ENCODE results near the gene KLHL42. TPM values are rescaled to one million over a fixed set of nuclear protein-coding genes. Genes with fewer than 3 reads are reported as not detected.

Gene KLHL42
- total and polyA plus RNA-seq, 10 of the 15 experiments (the other 5 are each of a cell fraction or from before 2014, with no cell fraction given): 2.1 to 18.2 (median 13.1) TPM

GRCh38 chr12:27779920-27780611, at the start of gene KLHL42, which contains the start of gene MANSC4 (continued):
- TF ChIP-seq ZNF687 (IDR thresholded peaks at IDR 0.05): peak; percentile 56
- no peak for TF ChIP-seq PAX8 (IDR thresholded peaks at IDR 0.05)
- peak; percentile 56; the same call in 1 of the 2 replicates for TF ChIP-seq NR2F1 (conservative IDR thresholded peaks at IDR 0.05)
- no peak for TF ChIP-seq SMC3 (IDR thresholded peaks at IDR 0.05; ENCODE audit: borderline replicate concordance, low read length)
- TF ChIP-seq CTCF (IDR thresholded peaks at IDR 0.05 in 2 of 3, conservative IDR thresholded peaks at IDR 0.05 in 1 of 3; ENCODE audit: control insufficient read depth in 2 of 3, extremely low read depth in 1 of 3, insufficient read depth in 1 of 3, low read depth in 3 of 3, low read length in 3 of 3): peak; percentile 12 to 14 (median 13); a peak in 2 of 6 replicates
- peak; percentile 11; the same call in 1 of the 2 replicates for TF ChIP-seq TCF12 (IDR thresholded peaks at IDR 0.05; ENCODE audit: low read depth, low read length)
- peak; percentile 59; the same call in 1 of the 2 replicates for TF ChIP-seq POLR2AphosphoS5 (IDR thresholded peaks at IDR 0.05; ENCODE audit: low read length)
- TF ChIP-seq REST (IDR thresholded peaks at IDR 0.05; ENCODE audit: low read depth, low read length): no peak
- TF ChIP-seq EZH2 (IDR thresholded peaks at IDR 0.05; ENCODE audit: borderline replicate concordance, control insufficient read depth, low read depth, low read length): no peak
- TF ChIP-seq MXI1 (IDR thresholded peaks at IDR 0.05; ENCODE audit: low read depth, low read length): peak; percentile 23
- TF ChIP-seq DPF2 (IDR thresholded peaks at IDR 0.05): 0 out of 2 replicates have a peak, but pooled peaks have one; percentile 46
- TF ChIP-seq PBX3 (IDR thresholded peaks at IDR 0.05; ENCODE audit: insufficient replicate concordance, low read depth, low read length): no peak
- TF ChIP-seq ASH2L (IDR thresholded peaks at IDR 0.05; ENCODE audit: borderline replicate concordance, low read depth): no peak
- peak; percentile 90 for TF ChIP-seq GATAD2B (conservative IDR thresholded peaks at IDR 0.05; ENCODE audit: low read depth)
